ENCODE measurements around the gene TOMM20L. TPM values are rescaled to one million over a fixed set of nuclear protein-coding genes. Genes with fewer than 3 reads are reported as not detected.
"Not testable (repeated sequence)": the region's sequence is repeated elsewhere in the genome, so short reads cannot be mapped to it uniquely, and the experiment has no call there.

Gene TOMM20L
- total and polyA plus RNA-seq, 9 of the 15 experiments (the other 6 are each of a cell fraction or from before 2014, with no cell fraction given), result not detected

GRCh38 chr14:58362272-58362671, 33.5 kb upstream of the TOMM20L start:
- peak; percentile 29; the same call in 1 of the 2 replicates for TF ChIP-seq ZNF121 (CRISPR knock-in tag; conservative IDR thresholded peaks at IDR 0.05)
- H3K79me2 ChIP-seq (ENCODE audit: control insufficient read depth, insufficient read depth, low read length); FAIRE-seq; H3K27me3 ChIP-seq (ENCODE audit: control insufficient read depth in 2 of 2, insufficient read depth in 2 of 2, low read length in 2 of 2); H3K4me3 ChIP-seq; H4K20me1 ChIP-seq (replicated peaks; ENCODE audit: control insufficient read depth, insufficient read depth, low read length); POLR2A ChIA-PET; H3K27ac ChIP-seq (ENCODE audit: extremely low read depth, low read depth, low read length); DNase-seq (ENCODE audit: extremely low read depth in 1 of 4, low spot score in 3 of 4); BruUV-seq (replicated peaks); H3K9me3 ChIP-seq (replicated peaks; ENCODE audit: control insufficient read depth, insufficient read depth, low read depth, low read length); H3K9ac ChIP-seq (ENCODE audit: insufficient read depth in 1 of 2, low read depth in 2 of 2, low read length in 2 of 2); H3K9me1 ChIP-seq (ENCODE audit: control insufficient read depth, insufficient read depth, low read length); H2AFZ ChIP-seq (ENCODE audit: low read depth, low read length); ATAC-seq; H3K4me2 ChIP-seq (ENCODE audit: insufficient read depth, low read length); H3K4me1 ChIP-seq (replicated peaks in 1 of 2; ENCODE audit: control insufficient read depth in 2 of 2, insufficient read depth in 2 of 2, low read length in 2 of 2): not testable (repeated sequence)
- intact Hi-C loops (cut with micrococcal nuclease), result loop anchor here (2.0 kb wide), 1 partner anchor 253 kb away; no protein-coding TSS in a partner anchor
- WGBS (ENCODE audit: insufficient coverage, low coverage, missing lambda C conversion rate), result 100% methylated on average over 1 of the region's 1 CpG
- CTCF ChIA-PET (ENCODE audit: low intra/inter-chr PET ratio), result interaction anchor here (2.8 kb wide), 1 partner anchor 254 kb away, joined by 14 read pairs; no protein-coding TSS in a partner anchor
- in situ Hi-C loops (cut with MboI), result loop anchor here (25.0 kb wide), 1 partner anchor 250 kb away; no protein-coding TSS in a partner anchor
- peaks cover 30% of the 10 kb centered on the region; the same call in 2 of the 3 replicates for H3K36me3 ChIP-seq (ENCODE audit: control insufficient read depth, insufficient read depth, low read length)

GRCh38 chr14:58362798-58363412, 32.8 kb upstream of the TOMM20L start:
- in situ Hi-C loops (cut with MboI), result loop anchor here (25.0 kb wide), 1 partner anchor 251 kb away; no protein-coding TSS in a partner anchor
- CTCF ChIA-PET (ENCODE audit: low intra/inter-chr PET ratio), result interaction anchor here (0.6 to 2.8 kb wide), 2 partner anchors 255 to 1039 kb away, joined by 3 to 14 read pairs; no protein-coding TSS in a partner anchor
- BruUV-seq (replicated peaks), result no TSS peak

More at GRCh38 chr14:58362798-58363412, 32.8 kb upstream of the TOMM20L start:
- Histone ChIP-seq H3K9me1 (ENCODE audit: control insufficient read depth, insufficient read depth, low read length) (no peaks in the 10 kb centered on the region), H3K79me2 (ENCODE audit: control insufficient read depth, insufficient read depth, low read length) (no peaks in the 10 kb centered on the region), H3K4me3 (no peak overlapping the region), H3K4me1 (replicated peaks in 1 of 2; ENCODE audit: control insufficient read depth in 2 of 2, insufficient read depth in 2 of 2, low read length in 2 of 2) (no peaks in the 10 kb centered on the region), H3K27me3 (ENCODE audit: control insufficient read depth in 2 of 2, insufficient read depth in 2 of 2, low read length in 2 of 2) (no peaks in the 10 kb centered on the region), H4K20me1 (replicated peaks; ENCODE audit: control insufficient read depth, insufficient read depth, low read length) (no peaks in the 10 kb centered on the region), H2AFZ (ENCODE audit: low read depth, low read length) (no peak overlapping the region), H3K9me3 (replicated peaks; ENCODE audit: control insufficient read depth, insufficient read depth, low read depth, low read length) (no peaks in the 10 kb centered on the region), H3K9ac (ENCODE audit: insufficient read depth in 1 of 2, low read depth in 2 of 2, low read length in 2 of 2) (no peak overlapping the region), H3K4me2 (ENCODE audit: insufficient read depth, low read length) (no peak overlapping the region), H3K27ac (ENCODE audit: extremely low read depth, low read depth, low read length) (no peak overlapping the region), H3K36me3 (ENCODE audit: control insufficient read depth, insufficient read depth, low read length) (peaks cover 36% of the 10 kb centered on the region; the same call in 2 of the 3 replicates)
- TF ChIP-seq PYGO2 (tag; IDR thresholded peaks at IDR 0.05) (no peak), RAD21 (CRISPR knock-in tag; conservative IDR thresholded peaks at IDR 0.05 in 1 of 2, IDR thresholded peaks at IDR 0.05 in 1 of 2) (peak in 1 of 2 experiments; percentile 30; a peak in 1 of 4 replicates), U2AF2 (optimal IDR thresholded peaks at IDR 0.05; ENCODE audit: low read depth, low read length) (no peak), CTCF (IDR thresholded peaks at IDR 0.05 in 2 of 3, conservative IDR thresholded peaks at IDR 0.05 in 1 of 3; ENCODE audit: insufficient read depth in 2 of 3, low read depth in 1 of 3, low read length in 3 of 3) (peak in 2 of 3 experiments; percentile 12 to 34; a peak in 2 of 6 replicates), SPI1 (IDR thresholded peaks at IDR 0.05; ENCODE audit: borderline replicate concordance, low read depth, low read length) (no peak), CREB5 (CRISPR knock-in tag; IDR thresholded peaks at IDR 0.05) (no peak)
- ATAC-seq (peak; percentile 79), FAIRE-seq (peak; percentile 67), DNase-seq (ENCODE audit: extremely low read depth in 1 of 4, low spot score in 3 of 4) (peak in 3 of 4 experiments; percentile 4 to 16 (median 11))
- intact Hi-C loops (cut with micrococcal nuclease), result loop anchor here (2.0 kb wide), 1 partner anchor 254 kb away; no protein-coding TSS in a partner anchor
- WGBS (ENCODE audit: insufficient coverage, low coverage, missing lambda C conversion rate), result 50% methylated on average over 2 of the region's 3 CpGs
- POLR2A ChIA-PET, result no interaction called here
